ENCODE results near the gene SRRT.

Gene SRRT, protein sequence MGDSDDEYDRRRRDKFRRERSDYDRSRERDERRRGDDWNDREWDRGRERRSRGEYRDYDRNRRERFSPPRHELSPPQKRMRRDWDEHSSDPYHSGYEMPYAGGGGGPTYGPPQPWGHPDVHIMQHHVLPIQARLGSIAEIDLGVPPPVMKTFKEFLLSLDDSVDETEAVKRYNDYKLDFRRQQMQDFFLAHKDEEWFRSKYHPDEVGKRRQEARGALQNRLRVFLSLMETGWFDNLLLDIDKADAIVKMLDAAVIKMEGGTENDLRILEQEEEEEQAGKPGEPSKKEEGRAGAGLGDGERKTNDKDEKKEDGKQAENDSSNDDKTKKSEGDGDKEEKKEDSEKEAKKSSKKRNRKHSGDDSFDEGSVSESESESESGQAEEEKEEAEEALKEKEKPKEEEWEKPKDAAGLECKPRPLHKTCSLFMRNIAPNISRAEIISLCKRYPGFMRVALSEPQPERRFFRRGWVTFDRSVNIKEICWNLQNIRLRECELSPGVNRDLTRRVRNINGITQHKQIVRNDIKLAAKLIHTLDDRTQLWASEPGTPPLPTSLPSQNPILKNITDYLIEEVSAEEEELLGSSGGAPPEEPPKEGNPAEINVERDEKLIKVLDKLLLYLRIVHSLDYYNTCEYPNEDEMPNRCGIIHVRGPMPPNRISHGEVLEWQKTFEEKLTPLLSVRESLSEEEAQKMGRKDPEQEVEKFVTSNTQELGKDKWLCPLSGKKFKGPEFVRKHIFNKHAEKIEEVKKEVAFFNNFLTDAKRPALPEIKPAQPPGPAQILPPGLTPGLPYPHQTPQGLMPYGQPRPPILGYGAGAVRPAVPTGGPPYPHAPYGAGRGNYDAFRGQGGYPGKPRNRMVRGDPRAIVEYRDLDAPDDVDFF

GRCh38 chr7:100874577-100875355 is at the start of gene SRRT:
SRRT (plus strand) TSS chr7:100875103; CDS start chr7:100875591, 488 bp downstream.
- Histone ChIP-seq H3K36me3 (ENCODE audit: control insufficient read depth, insufficient read depth, low read length, severe bottlenecking) (peaks cover 53% of the 10 kb centered on the region), H3K27me3 (replicated peaks; ENCODE audit: control insufficient read depth, insufficient read depth, low read length) (no peaks in the 10 kb centered on the region), H3K9ac (ENCODE audit: low read length) (peak within 1 kb of the TSS; percentile 98), H3K9me3 (ENCODE audit: control insufficient read depth, low read length) (no peaks in the 10 kb centered on the region), H3K4me3 (ENCODE audit: low read length) (peak within 1 kb of the TSS; percentile 98), H3K4me1 (ENCODE audit: control insufficient read depth, insufficient read depth, low read length) (peaks cover 26% of the 10 kb centered on the region)
- DNase-seq (ENCODE audit: low read depth), result peak; percentile 100

- peak overlapping the region; percentile 80 for H3K9ac ChIP-seq (ENCODE audit: low read length)
- H3K36me3 ChIP-seq (ENCODE audit: control insufficient read depth, insufficient read depth, low read length, severe bottlenecking), result no peaks in the 10 kb centered on the region
- H3K4me1 ChIP-seq (ENCODE audit: control insufficient read depth, insufficient read depth, low read length), result peaks cover 15% of the 10 kb centered on the region
- H3K27me3 ChIP-seq (replicated peaks; ENCODE audit: control insufficient read depth, insufficient read depth, low read length), result no peaks in the 10 kb centered on the region
- peak overlapping the region; percentile 85 for H3K4me3 ChIP-seq (ENCODE audit: low read length)
- no peaks in the 10 kb centered on the region for H3K9me3 ChIP-seq (ENCODE audit: control insufficient read depth, low read length)
- peak; percentile 52 for DNase-seq (ENCODE audit: low read depth)
These were observed 49.7 kb upstream of the SRRT start for GRCh38 chr7:100825215-100825671.

DNA sequence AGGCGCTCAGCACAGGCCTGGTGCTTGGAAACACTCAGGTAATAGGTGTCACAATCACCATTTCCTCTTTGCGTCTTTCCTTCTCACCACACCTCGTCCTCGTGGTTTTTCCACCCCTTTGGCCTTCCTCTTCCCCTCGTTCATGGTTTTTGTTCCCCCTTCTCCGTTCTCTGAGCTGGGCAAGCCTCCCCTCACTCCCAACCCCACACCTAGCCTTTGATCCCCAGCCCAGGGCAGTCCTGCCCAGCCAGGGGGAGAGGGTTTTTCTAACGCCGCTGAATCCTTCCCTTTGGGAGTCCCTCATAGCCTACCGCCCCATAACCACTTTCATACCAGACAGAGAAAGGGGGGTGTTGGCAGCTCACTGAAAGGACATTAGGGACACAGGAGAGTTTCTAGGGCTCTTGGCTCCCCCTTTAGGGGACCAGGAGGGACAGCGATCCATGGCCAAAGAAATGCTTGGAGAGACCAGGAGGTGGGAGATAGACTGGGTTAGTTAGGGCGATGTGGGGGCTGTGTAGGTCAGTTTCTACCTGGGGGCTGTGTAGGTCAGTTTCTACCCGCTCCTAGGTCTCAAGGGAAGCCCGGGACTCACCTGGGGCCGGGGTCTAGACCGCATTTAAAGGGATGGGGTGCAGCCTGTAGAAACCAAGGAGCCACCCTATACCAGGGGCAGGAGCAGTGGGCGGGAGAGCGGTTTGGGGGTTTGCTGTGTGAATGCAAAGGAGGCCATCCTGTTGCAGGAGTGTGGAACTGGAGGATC is 49.0 kb upstream of the SRRT start:
- no peaks in the 10 kb centered on the region for H3K9me3 ChIP-seq (ENCODE audit: control insufficient read depth, low read length)
- H3K4me1 ChIP-seq (ENCODE audit: control insufficient read depth, insufficient read depth, low read length), result peaks cover 15% of the 10 kb centered on the region
- DNase-seq (ENCODE audit: low read depth), result peak; percentile 74
- no peaks in the 10 kb centered on the region for H3K36me3 ChIP-seq (ENCODE audit: control insufficient read depth, insufficient read depth, low read length, severe bottlenecking)
- H3K27me3 ChIP-seq (replicated peaks; ENCODE audit: control insufficient read depth, insufficient read depth, low read length), result no peaks in the 10 kb centered on the region
- peak overlapping the region; percentile 80 for H3K9ac ChIP-seq (ENCODE audit: low read length)
- H3K4me3 ChIP-seq (ENCODE audit: low read length), result peak overlapping the region; percentile 85

GRCh38 chr7:100826514-100827329 is 48.2 kb upstream of the SRRT start:
- Histone ChIP-seq H3K4me1 (ENCODE audit: control insufficient read depth, insufficient read depth, low read length) (peaks cover 15% of the 10 kb centered on the region), H3K27me3 (replicated peaks; ENCODE audit: control insufficient read depth, insufficient read depth, low read length) (no peaks in the 10 kb centered on the region), H3K36me3 (ENCODE audit: control insufficient read depth, insufficient read depth, low read length, severe bottlenecking) (no peaks in the 10 kb centered on the region), H3K4me3 (ENCODE audit: low read length) (peak overlapping the region; percentile 85), H3K9ac (ENCODE audit: low read length) (peak overlapping the region; percentile 80), H3K9me3 (ENCODE audit: control insufficient read depth, low read length) (no peaks in the 10 kb centered on the region)
- DNase-seq (ENCODE audit: low read depth), result peak; percentile 53

DNA sequence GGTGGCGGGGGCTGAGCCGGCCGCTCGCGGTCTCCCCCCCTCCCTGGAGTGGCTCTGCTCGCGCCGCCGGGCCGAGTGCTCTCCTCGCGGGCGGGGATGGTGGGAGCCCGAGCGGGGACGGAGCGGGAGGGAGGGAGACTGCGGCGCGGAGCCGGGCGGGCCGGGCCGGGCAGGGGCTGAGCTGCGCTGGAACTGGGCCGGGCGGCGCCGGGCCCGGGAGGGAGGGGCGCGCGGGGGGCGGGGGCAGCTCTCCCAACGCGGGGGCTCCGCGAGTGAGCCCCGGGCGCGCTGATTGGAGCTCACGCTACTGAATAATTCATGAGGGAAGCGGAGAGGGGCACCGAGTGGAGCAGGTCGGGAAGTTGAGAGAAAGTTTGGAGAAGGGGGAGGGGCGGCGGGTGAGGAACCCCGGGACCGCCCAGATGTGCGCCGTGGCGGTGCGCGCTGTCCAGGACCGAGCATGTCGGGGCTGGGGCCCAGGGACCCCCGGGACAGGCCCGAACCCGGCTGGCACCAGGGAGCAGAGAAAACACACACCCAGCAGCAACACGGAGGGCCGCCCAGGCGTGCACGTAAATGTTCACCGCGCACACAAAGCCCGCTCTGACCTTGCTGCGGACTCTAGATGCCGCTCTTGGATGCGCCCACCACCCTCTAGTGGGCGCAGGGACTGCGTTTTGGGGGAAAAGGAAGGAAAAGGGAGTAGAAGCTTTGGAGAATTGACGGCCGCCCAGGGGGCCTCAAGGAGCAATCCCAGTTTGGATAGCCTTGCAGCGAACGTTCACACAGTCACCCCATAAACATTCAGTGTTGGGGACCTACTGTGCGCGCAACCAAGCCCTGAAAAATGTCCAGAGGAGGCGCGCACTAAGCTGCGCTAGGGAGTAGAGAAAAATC is 47.3 kb upstream of the SRRT start, which contains the start of gene EPHB4:
Gene EPHB4 (minus strand): TSS at position 194 of the 897 bp plus-strand sequence. CDS start 493 bp downstream, outside the sequence.
- Histone ChIP-seq H3K4me1 (ENCODE audit: control insufficient read depth, insufficient read depth, low read length) (peaks cover 15% of the 10 kb centered on the region), H3K4me3 (ENCODE audit: low read length) (peak within 1 kb of the TSS; percentile 85), H3K36me3 (ENCODE audit: control insufficient read depth, insufficient read depth, low read length, severe bottlenecking) (no peaks in the 10 kb centered on the region), H3K9me3 (ENCODE audit: control insufficient read depth, low read length) (no peaks in the 10 kb centered on the region), H3K9ac (ENCODE audit: low read length) (peak within 1 kb of the TSS; percentile 80), H3K27me3 (replicated peaks; ENCODE audit: control insufficient read depth, insufficient read depth, low read length) (no peaks in the 10 kb centered on the region)
- DNase-seq (ENCODE audit: low read depth), result peak; percentile 97

- no peak for DNase-seq (ENCODE audit: low read depth)
- no peak overlapping the region for H3K9ac ChIP-seq (ENCODE audit: low read length)
- H3K27me3 ChIP-seq (replicated peaks; ENCODE audit: control insufficient read depth, insufficient read depth, low read length), result no peaks in the 10 kb centered on the region
- no peaks in the 10 kb centered on the region for H3K9me3 ChIP-seq (ENCODE audit: control insufficient read depth, low read length)
- no peak overlapping the region for H3K4me3 ChIP-seq (ENCODE audit: low read length)
- no peaks in the 10 kb centered on the region for H3K36me3 ChIP-seq (ENCODE audit: control insufficient read depth, insufficient read depth, low read length, severe bottlenecking)
- peaks cover 15% of the 10 kb centered on the region for H3K4me1 ChIP-seq (ENCODE audit: control insufficient read depth, insufficient read depth, low read length)
These were observed 45.7 kb upstream of the SRRT start for GRCh38 chr7:100829150-100829716.

GRCh38 chr7:100830396-100830795 is 44.5 kb upstream of the SRRT start:
- H3K4me3 ChIP-seq (ENCODE audit: low read length), result no peak overlapping the region
- H3K36me3 ChIP-seq (ENCODE audit: control insufficient read depth, insufficient read depth, low read length, severe bottlenecking), result no peaks in the 10 kb centered on the region
- H3K9me3 ChIP-seq (ENCODE audit: control insufficient read depth, low read length), result no peaks in the 10 kb centered on the region
- peaks cover 15% of the 10 kb centered on the region for H3K4me1 ChIP-seq (ENCODE audit: control insufficient read depth, insufficient read depth, low read length)
- no peak overlapping the region for H3K9ac ChIP-seq (ENCODE audit: low read length)
- H3K27me3 ChIP-seq (replicated peaks; ENCODE audit: control insufficient read depth, insufficient read depth, low read length), result no peaks in the 10 kb centered on the region
- DNase-seq (ENCODE audit: low read depth), result no peak

DNA sequence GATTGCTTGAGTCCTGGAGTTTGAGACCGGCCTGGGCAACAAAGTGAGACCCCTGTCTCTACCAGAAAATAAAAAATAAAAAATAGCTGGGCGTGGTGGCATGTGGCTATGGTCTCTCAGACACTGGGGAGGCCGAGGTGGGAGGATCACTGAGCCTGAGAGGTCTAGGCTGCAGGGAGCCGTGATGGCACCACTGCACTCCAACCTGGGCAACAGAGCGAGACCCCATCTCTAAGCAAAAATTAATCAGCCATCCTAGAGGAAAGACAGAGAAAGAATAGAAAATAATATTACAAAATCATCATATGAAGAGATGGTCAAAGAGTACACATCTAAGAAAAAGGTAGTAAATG is 42.6 kb upstream of the SRRT start:
- Histone ChIP-seq H3K27me3 (replicated peaks; ENCODE audit: control insufficient read depth, insufficient read depth, low read length) (no peaks in the 10 kb centered on the region), H3K36me3 (ENCODE audit: control insufficient read depth, insufficient read depth, low read length, severe bottlenecking) (no peaks in the 10 kb centered on the region), H3K9ac (ENCODE audit: low read length) (no peak overlapping the region), H3K4me1 (ENCODE audit: control insufficient read depth, insufficient read depth, low read length) (peaks cover 3% of the 10 kb centered on the region), H3K9me3 (ENCODE audit: control insufficient read depth, low read length) (no peaks in the 10 kb centered on the region), H3K4me3 (ENCODE audit: low read length) (no peak overlapping the region)
- DNase-seq (ENCODE audit: low read depth), result no peak

Measured in adipocyte (in vitro differentiated cells).